Fibroblast of pulmonary artery (primary cell): ENCODE measurements around the gene SFTPA1.
"Not testable (repeated sequence)": the region's sequence is repeated elsewhere in the genome, so short reads cannot be mapped to it uniquely, and the experiment has no call there.

ENCODE experiments used
- DNase-seq: peaks from one replicate; pipeline ENCODE4 v3.0.0-alpha.2; 2010; ENCODE audit warnings: low read depth
- H3K4me3 ChIP-seq: replicated peaks from 2 replicates; pipeline ENCODE4 v1.5.1; 2011; ENCODE audit warnings: low read depth, mild to moderate bottlenecking, control low read depth, low read length, moderate library complexity
- TF ChIP-seq, protein P1 (sequence below): IDR thresholded peaks from 2 replicates; pipeline ENCODE4 v1.5.1; 2011; ENCODE audit warnings: mild to moderate bottlenecking, control low read depth, low read length, inconsistent platforms; ENCODE audit errors: missing control alignments

The SFTPA1 gene

DNA sequence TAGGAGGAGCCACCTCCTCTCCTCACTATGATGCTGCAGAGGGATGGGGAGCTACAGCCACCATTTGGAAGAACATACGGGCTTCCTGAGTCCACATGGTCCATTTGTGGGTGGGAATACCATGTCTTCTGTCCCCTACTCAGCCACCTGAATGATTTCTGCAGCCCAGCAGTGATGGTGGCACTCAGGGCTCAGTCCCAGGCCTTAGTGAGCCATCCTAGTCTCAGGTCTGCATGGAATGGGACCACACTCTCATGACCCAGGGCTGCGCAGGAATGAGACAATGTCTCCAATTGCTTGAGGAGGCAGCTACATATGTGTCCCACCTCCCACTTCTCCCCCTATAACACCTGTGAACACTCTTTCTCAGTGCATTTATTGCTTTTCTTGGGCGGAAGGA is 4.8 kb downstream of the SFTPA1 start:
- H3K4me3 ChIP-seq, result no peak overlapping the region
- TF ChIP-seq, protein P1, sequence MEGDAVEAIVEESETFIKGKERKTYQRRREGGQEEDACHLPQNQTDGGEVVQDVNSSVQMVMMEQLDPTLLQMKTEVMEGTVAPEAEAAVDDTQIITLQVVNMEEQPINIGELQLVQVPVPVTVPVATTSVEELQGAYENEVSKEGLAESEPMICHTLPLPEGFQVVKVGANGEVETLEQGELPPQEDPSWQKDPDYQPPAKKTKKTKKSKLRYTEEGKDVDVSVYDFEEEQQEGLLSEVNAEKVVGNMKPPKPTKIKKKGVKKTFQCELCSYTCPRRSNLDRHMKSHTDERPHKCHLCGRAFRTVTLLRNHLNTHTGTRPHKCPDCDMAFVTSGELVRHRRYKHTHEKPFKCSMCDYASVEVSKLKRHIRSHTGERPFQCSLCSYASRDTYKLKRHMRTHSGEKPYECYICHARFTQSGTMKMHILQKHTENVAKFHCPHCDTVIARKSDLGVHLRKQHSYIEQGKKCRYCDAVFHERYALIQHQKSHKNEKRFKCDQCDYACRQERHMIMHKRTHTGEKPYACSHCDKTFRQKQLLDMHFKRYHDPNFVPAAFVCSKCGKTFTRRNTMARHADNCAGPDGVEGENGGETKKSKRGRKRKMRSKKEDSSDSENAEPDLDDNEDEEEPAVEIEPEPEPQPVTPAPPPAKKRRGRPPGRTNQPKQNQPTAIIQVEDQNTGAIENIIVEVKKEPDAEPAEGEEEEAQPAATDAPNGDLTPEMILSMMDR, result no peak
- no peak for DNase-seq

DNA sequence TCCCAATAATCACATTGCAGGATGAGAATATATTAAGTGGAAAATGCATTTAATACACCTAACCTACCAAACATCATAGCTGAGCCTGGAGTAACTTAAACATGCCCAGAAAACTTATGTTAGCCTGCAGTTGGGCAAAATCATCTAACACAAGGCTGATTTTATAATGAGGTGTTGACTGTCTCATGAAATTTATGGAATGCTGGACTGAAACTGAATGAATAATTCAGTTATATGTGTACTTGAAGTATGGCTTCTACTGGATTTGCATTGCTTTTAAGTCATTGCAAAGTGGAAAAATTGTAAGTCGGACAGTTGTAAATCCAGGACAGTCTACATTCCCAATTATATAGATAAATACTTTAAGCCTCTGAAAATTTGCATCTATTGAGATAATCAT is 5.4 kb downstream of the SFTPA1 start:
- no peak overlapping the region for H3K4me3 ChIP-seq
- TF ChIP-seq, protein P1, result no peak
- DNase-seq, result no peak

DNA sequence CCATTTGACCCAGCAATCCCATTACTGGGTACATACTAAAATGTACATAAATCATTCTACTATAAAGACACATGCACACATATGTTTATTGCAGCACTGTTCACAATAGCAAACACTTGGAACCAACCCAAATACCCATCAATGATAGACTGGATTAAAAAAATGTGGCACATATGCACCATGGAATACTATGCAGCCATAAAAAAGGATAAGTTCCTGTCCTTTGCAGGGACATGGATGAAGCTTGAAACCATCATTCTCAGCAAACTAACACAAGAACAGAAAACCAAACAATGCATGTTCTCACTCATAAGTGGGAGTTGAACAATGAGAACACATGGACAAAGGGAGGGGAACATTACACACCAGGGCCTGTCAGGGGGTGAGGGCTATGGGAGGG is 12.9 kb downstream of the SFTPA1 start:
- not testable (repeated sequence) for DNase-seq, H3K4me3 ChIP-seq

DNA sequence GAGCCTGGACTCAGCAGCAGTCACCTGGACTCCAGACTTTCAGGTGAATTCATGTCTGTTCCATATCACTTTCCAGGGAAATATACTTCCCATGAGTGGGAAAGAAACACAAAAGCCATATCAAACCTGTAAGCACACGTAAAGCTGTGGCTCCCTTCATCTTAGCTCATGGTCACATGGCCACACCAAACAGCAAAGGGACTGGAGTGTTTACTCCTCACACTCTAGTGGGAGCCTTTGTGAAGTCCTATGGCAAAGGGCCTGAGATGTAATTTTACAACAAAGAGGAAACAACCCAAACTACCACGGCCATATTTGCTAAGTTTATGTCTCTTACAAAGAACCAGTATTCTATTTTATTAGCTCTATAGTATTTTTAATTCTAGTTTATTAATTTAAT is 16.3 kb downstream of the SFTPA1 start:
- DNase-seq, result no peak
- TF ChIP-seq, protein P1, result no peak
- no peak overlapping the region for H3K4me3 ChIP-seq

DNA sequence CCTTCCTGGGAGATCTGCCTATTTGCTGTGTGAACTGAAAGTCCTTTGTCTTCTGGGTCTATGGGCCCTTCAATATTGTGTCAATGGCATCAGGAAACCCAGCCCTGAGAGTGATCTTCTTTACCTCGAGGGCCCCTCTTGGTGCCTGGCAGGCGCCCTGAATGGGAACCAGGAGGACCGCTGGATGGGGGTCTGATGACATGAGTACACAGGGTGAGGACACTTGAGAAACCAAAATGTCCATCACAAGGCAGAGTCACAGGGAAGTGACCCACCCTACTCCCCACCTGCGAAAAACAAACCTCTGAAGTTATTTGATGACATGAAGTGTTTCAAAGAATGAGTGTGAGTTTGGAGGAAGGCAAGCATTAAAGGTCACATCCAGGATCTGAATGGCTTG is 17.3 kb downstream of the SFTPA1 start:
- TF ChIP-seq, protein P1, result no peak
- no peak for DNase-seq
- H3K4me3 ChIP-seq, result no peak overlapping the region

DNA sequence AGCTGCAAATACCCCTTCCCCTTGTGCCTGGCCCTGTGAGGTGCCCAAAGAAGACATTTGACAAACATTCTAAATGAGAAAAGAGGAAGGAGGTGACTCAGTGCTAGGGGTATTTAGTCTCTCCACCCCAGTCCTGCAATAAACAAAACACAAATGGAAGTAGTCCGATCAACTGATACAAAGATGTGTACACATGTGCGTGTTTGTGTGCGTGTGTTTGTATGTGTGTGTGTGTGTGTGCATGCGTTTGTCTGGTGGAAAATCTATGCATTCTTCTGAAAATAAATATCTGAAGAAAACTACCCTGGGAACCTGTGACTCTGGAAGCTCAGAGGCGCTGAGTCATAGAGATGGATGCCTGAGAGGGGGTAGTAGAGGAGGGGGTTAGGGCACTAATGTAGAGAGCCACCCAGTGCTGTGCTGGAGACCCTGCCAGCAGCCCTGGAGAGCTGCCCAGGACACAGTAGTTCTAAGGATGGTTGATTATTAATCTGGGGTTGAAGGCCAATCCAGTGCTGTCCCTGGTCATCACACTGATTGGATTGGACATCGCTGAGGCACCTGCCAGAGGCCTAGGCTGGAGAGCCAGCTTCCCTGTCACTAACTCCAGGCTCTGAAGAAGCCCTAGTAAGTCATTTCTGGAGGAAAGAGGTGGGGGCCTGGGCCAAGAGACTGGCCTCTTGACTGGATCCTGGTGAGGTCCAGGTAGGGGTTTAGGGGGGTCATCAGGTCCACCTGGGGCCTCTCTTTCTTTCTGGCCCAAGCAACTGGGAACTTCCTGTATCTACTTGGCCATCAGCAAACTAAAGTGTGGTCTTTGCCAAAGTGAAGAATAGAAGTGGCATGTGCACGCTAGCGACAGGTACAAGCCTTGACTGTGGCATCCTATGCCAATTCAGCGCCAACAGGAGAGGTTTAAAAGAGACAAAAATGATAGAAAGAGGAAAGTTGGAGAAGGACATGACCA is 18.5 kb downstream of the SFTPA1 start:
- TF ChIP-seq, protein P1, result no peak
- DNase-seq, result no peak
- H3K4me3 ChIP-seq, result no peak overlapping the region

DNA sequence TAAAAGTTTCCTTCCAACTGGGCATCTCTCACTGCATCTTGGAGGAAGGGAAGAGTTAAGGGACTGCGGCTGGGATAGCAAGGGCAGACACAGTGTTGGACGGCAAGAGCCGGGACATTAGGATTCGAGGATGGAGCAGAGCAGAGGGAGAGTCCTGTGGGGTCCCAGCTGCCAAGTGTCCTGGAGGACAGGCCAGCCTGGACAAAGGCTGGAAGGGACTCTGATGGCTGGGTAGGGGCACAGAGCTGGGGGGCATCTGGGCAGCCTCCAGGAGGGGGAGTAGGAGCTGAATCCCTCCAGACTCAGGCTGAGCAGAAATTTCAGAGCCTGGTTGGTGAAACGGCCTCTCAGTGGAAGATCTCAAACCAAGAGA is 19.2 kb downstream of the SFTPA1 start:
- no peak overlapping the region for H3K4me3 ChIP-seq
- TF ChIP-seq, protein P1, result no peak
- DNase-seq, result no peak

DNA sequence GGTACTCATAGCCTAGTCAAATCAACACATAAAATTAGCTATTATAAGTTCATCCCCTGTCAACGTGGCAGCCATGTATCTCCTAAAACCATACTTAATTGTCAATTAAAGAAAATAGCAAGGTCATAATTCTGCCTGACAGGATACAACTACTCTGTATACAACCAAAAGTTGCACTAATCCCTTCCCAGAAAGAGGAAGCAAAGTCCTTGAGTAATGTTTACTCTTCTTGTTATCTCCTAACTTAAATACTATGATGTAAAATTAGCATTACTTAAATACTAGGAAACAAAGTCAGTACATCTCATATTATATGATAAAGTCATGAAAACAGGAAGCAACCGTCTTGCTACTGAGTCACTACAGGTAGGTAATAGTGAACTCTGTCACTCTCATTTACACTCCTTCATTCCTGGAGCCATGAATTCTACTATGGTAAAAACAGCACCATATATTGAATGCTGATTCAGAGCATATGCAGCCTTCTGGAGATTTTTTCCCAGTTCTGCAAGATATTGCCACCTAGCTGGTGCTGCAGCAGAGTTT is 26.0 kb downstream of the SFTPA1 start:
- DNase-seq, result not testable (repeated sequence)

More for the DNA sequence above, 26.0 kb downstream of the SFTPA1 start:
- not testable (repeated sequence) for H3K4me3 ChIP-seq
